GM23338 (cell line): Measurements from ENCODE around the gene MED27. TPM values are rescaled to one million over a fixed set of nuclear protein-coding genes. Genes with fewer than 3 reads are reported as not detected.

Experiments
- ATAC-seq: fragments of 200-7000 bp; cut with Tn5 transposase; 3 replicates; pipeline ENCODE4 v1.9.1; 2020
- DNase-seq: peaks from one replicate; pipeline ENCODE4 v3.0.0-alpha.2; 2015; ENCODE audit warnings: low spot score
- H2AFZ ChIP-seq: fragments of 200-600 bp; sonication (generic); 2 replicates; pipeline ENCODE4 v1.8.0; 2016; ENCODE audit warnings: antibody characterized with exemption, mild to moderate bottlenecking, moderate library complexity
- H3F3A ChIP-seq: fragments of 200-600 bp; sonication (generic); replicated peaks from 2 replicates; pipeline ENCODE4 v1.8.0; 2017; ENCODE audit warnings: antibody characterized with exemption, mixed run types, low read depth
- H3K27ac ChIP-seq: fragments of 200-600 bp; sonication (generic); 2 replicates; pipeline ENCODE4 v1.6.1; 2016; ENCODE audit warnings: low read depth
- H3K27me3 ChIP-seq: fragments of 200-600 bp; sonication (generic); 2 replicates; pipeline ENCODE4 v1.8.0; 2016; ENCODE audit warnings: mild to moderate bottlenecking, mixed run types, moderate library complexity; ENCODE audit not compliant: insufficient read depth
- H3K36me3 ChIP-seq: fragments of 200-600 bp; sonication (generic); 2 replicates; pipeline ENCODE4 v1.8.0; 2016; ENCODE audit warnings: mild to moderate bottlenecking; ENCODE audit not compliant: insufficient read depth
- H3K4me1 ChIP-seq: fragments of 200-600 bp; sonication (generic); 2 replicates; pipeline ENCODE4 v1.8.0; 2016; ENCODE audit warnings: mild to moderate bottlenecking, moderate library complexity; ENCODE audit not compliant: insufficient read depth
- H3K4me2 ChIP-seq: fragments of 200-600 bp; sonication (generic); 2 replicates; pipeline ENCODE4 v1.7.1; 2017; ENCODE audit warnings: mixed run types
- H3K4me3 ChIP-seq: fragments of 200-600 bp; sonication (generic); 2 replicates; pipeline ENCODE4 v1.6.1; 2016; ENCODE audit warnings: mixed run types
- H3K79me2 ChIP-seq: fragments of 200-600 bp; sonication (generic); replicated peaks from 2 replicates; pipeline ENCODE4 v1.8.0; 2017; ENCODE audit warnings: mild to moderate bottlenecking; ENCODE audit not compliant: insufficient read depth
- H3K9me2 ChIP-seq: fragments of 200-600 bp; sonication (generic); 2 replicates; pipeline ENCODE4 v1.8.0; 2017; ENCODE audit not compliant: insufficient read depth
- H4K20me1 ChIP-seq: fragments of 200-600 bp; sonication (generic); replicated peaks from 2 replicates; pipeline ENCODE4 v1.8.0; 2017; ENCODE audit warnings: mild to moderate bottlenecking; ENCODE audit not compliant: insufficient read depth
- H3K27ac Mint-ChIP-seq: 2 replicates; pipeline ENCODE4 v1.8.0; 2020; ENCODE audit warnings: inconsistent platforms, mild to moderate bottlenecking, moderate library complexity, mixed read lengths
- H3K27me3 Mint-ChIP-seq: 3 replicates; pipeline ENCODE4 v1.8.0; 2022; ENCODE audit warnings: low read depth, mild to moderate bottlenecking, moderate library complexity, mixed read lengths, inconsistent platforms; ENCODE audit not compliant: insufficient read depth, poor library complexity
- H3K36me3 Mint-ChIP-seq: 3 replicates; pipeline ENCODE4 v1.8.0; 2021; ENCODE audit warnings: low read depth, mild to moderate bottlenecking, inconsistent platforms, moderate library complexity, mixed read lengths
- H3K4me1 Mint-ChIP-seq: 3 replicates; pipeline ENCODE4 v1.8.0; 2020; ENCODE audit warnings: mild to moderate bottlenecking, inconsistent platforms, mixed read lengths
- H3K4me3 Mint-ChIP-seq: 3 replicates; pipeline ENCODE4 v1.8.0; 2021; ENCODE audit warnings: moderate library complexity, mild to moderate bottlenecking, inconsistent platforms, mixed read lengths
- H3K9me3 Mint-ChIP-seq: 3 replicates; pipeline ENCODE4 v1.8.0; 2020; ENCODE audit warnings: moderate library complexity, mild to moderate bottlenecking, inconsistent platforms, mixed read lengths
- NANOG ChIP-seq: IDR thresholded peaks from 2 replicates; pipeline ENCODE4 v1.6.1; 2016; ENCODE audit warnings: antibody characterized with exemption, borderline replicate concordance
- POLR2AphosphoS5 ChIP-seq: IDR thresholded peaks from 2 replicates; pipeline ENCODE4 v1.6.1; 2016; ENCODE audit warnings: antibody characterized with exemption, low read depth
- REST ChIP-seq: IDR thresholded peaks from one replicate; pipeline ENCODE4 v1.6.1; 2018; ENCODE audit warnings: antibody characterized with exemption; ENCODE audit not compliant: unreplicated experiment
- ZNF331 ChIP-seq: fragments of 250-450 bp; sonication (Bioruptor Pico); IDR thresholded peaks from 2 replicates; pipeline ENCODE4 v1.5.0; 2020; ENCODE audit warnings: low read depth, mild to moderate bottlenecking, moderate library complexity
- polyA plus RNA-seq: library from polyadenylated mRNA; unstranded; fragments of >200 nt; fragmentation: Nextera tagmentation; extraction: Ambion mirVana; gene quantifications from 2 replicates; pipeline ENCODE4 v1.2.1, GENCODE V29; 2016
- total RNA-seq: library from RNA; depleted of rRNA; stranded (reverse); fragments of >200 nt; shearing (Covaris generic); gene quantifications from 2 replicates; pipeline ENCODE4 v1.2.3, GENCODE V29; 2014
- TF ChIP-seq, protein P1 (sequence below): fragments of 250-450 bp; sonication (Bioruptor Pico); IDR thresholded peaks from 2 replicates; pipeline ENCODE4 v1.5.0; 2020; ENCODE audit warnings: mild to moderate bottlenecking, moderate library complexity

MED27 gene
- total and polyA plus RNA-seq, 2 experiments from 2014 or later = 30.6 to 35.0 TPM

- TF ChIP-seq, protein P1, sequence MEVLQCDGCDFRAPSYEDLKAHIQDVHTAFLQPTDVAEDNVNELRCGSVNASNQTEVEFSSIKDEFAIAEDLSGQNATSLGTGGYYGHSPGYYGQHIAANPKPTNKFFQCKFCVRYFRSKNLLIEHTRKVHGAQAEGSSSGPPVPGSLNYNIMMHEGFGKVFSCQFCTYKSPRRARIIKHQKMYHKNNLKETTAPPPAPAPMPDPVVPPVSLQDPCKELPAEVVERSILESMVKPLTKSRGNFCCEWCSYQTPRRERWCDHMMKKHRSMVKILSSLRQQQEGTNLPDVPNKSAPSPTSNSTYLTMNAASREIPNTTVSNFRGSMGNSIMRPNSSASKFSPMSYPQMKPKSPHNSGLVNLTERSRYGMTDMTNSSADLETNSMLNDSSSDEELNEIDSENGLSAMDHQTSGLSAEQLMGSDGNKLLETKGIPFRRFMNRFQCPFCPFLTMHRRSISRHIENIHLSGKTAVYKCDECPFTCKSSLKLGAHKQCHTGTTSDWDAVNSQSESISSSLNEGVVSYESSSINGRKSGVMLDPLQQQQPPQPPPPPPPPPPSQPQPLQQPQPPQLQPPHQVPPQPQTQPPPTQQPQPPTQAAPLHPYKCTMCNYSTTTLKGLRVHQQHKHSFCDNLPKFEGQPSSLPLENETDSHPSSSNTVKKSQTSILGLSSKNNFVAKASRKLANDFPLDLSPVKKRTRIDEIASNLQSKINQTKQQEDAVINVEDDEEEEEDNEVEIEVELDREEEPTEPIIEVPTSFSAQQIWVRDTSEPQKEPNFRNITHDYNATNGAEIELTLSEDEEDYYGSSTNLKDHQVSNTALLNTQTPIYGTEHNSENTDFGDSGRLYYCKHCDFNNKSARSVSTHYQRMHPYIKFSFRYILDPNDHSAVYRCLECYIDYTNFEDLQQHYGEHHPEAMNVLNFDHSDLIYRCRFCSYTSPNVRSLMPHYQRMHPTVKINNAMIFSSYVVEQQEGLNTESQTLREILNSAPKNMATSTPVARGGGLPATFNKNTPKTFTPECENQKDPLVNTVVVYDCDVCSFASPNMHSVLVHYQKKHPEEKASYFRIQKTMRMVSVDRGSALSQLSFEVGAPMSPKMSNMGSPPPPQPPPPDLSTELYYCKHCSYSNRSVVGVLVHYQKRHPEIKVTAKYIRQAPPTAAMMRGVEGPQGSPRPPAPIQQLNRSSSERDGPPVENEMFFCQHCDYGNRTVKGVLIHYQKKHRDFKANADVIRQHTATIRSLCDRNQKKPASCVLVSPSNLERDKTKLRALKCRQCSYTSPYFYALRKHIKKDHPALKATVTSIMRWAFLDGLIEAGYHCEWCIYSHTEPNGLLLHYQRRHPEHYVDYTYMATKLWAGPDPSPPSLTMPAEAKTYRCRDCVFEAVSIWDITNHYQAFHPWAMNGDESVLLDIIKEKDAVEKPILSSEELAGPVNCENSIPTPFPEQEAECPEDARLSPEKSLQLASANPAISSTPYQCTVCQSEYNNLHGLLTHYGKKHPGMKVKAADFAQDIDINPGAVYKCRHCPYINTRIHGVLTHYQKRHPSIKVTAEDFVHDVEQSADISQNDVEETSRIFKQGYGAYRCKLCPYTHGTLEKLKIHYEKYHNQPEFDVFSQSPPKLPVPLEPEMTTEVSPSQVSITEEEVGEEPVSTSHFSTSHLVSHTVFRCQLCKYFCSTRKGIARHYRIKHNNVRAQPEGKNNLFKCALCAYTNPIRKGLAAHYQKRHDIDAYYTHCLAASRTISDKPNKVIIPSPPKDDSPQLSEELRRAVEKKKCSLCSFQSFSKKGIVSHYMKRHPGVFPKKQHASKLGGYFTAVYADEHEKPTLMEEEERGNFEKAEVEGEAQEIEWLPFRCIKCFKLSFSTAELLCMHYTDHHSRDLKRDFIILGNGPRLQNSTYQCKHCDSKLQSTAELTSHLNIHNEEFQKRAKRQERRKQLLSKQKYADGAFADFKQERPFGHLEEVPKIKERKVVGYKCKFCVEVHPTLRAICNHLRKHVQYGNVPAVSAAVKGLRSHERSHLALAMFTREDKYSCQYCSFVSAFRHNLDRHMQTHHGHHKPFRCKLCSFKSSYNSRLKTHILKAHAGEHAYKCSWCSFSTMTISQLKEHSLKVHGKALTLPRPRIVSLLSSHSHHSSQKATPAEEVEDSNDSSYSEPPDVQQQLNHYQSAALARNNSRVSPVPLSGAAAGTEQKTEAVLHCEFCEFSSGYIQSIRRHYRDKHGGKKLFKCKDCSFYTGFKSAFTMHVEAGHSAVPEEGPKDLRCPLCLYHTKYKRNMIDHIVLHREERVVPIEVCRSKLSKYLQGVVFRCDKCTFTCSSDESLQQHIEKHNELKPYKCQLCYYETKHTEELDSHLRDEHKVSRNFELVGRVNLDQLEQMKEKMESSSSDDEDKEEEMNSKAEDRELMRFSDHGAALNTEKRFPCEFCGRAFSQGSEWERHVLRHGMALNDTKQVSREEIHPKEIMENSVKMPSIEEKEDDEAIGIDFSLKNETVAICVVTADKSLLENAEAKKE (CRISPR knock-in tag) = no peak
These were observed 194.5 kb downstream of the MED27 start (continued) for GRCh38 chr9:131885144-131885609.

DNA sequence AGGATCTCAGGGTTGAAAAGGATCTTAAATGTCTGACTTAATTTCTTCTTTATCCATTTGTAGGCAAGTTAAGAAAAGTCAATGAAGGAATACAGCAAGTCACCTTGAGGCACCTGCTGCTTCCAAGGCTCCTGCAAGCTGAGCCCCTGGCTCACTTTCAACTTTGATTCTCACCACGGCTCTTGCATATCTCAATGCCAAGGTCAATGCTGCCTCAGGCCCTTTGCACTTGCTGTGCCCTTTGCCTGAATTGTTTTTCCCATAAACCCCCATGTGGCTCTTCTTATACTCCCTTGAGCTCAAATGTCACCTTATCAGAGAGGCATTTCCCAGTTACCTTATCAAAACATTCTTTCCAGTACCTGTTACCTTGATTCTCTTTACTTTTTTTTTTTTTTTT, 195.4 kb downstream of the MED27 start:
- H3K9me3 Mint-ChIP-seq = no peaks in the 10 kb centered on the region
- no peaks in the 10 kb centered on the region for H3K9me2 ChIP-seq
- no peak overlapping the region for H2AFZ ChIP-seq
- DNase-seq (no peak), ATAC-seq (no peak)
- H3K4me3 ChIP-seq = no peak overlapping the region
- H3K27ac Mint-ChIP-seq = no peak overlapping the region
- H3K4me3 Mint-ChIP-seq = no peak overlapping the region
- no peaks in the 10 kb centered on the region for H3K36me3 ChIP-seq
- H3K36me3 Mint-ChIP-seq = no peaks in the 10 kb centered on the region
- no peak overlapping the region for H3K27ac ChIP-seq
- peaks cover 45% of the 10 kb centered on the region for H3K4me1 ChIP-seq
- H3K27me3 ChIP-seq = no peaks in the 10 kb centered on the region
- no peak overlapping the region for H3K4me2 ChIP-seq
- H3K4me1 Mint-ChIP-seq = peaks cover 42% of the 10 kb centered on the region
- H4K20me1 ChIP-seq = no peaks in the 10 kb centered on the region; the same call in 1 of the 2 replicates
- H3F3A ChIP-seq = peaks cover 6% of the 10 kb centered on the region; the same call in 1 of the 2 replicates
- H3K27me3 Mint-ChIP-seq = peaks cover 4% of the 10 kb centered on the region
- no peaks in the 10 kb centered on the region for H3K79me2 ChIP-seq
- TF ChIP-seq NANOG (no peak), REST (no peak), POLR2AphosphoS5 (no peak), ZNF331 (CRISPR knock-in tag) (no peak)
- TF ChIP-seq, protein P1 (CRISPR knock-in tag) = no peak
